Omental fat pad (tissue), 4 donors: Measurements from ENCODE around the gene ZBTB45. TPM values are rescaled to one million over a fixed set of nuclear protein-coding genes. Genes with fewer than 3 reads are reported as not detected.
"Not testable (repeated sequence)": the region's sequence is repeated elsewhere in the genome, so short reads cannot be mapped to it uniquely, and the experiment has no call there.

Experiments used
- ATAC-seq: fragments of 150-250 bp; one replicate; pipeline ENCODE4 v1.9.1; 2016; ENCODE audit warnings: mild to moderate bottlenecking, moderate library complexity; ENCODE audit not compliant: low FRiP score
- DNase-seq: peaks from one replicate; pipeline ENCODE4 v3.0.0-alpha.2; 2019; ENCODE audit warnings: low spot score
- total RNA-seq, 4 donors: library from RNA; depleted of rRNA; stranded (reverse); fragments of >200 nt; gene quantifications; one replicate each; pipeline ENCODE4 v1.1.0, GENCODE V29; 2016
- TF ChIP-seq, protein P1 (sequence below), 3 donors: fragments of 450-650 bp; IDR thresholded peaks; one replicate each; pipeline ENCODE4 v1.5.1; 2016 to 2017; ENCODE audit warnings: antibody characterized with exemption in 3 of 3, mild to moderate bottlenecking in 3 of 3, moderate library complexity in 2 of 3

Gene ZBTB45
- total RNA-seq, 4 donors from 2014 or later, result 4.6 to 10.2 (median 8.4) TPM

DNA sequence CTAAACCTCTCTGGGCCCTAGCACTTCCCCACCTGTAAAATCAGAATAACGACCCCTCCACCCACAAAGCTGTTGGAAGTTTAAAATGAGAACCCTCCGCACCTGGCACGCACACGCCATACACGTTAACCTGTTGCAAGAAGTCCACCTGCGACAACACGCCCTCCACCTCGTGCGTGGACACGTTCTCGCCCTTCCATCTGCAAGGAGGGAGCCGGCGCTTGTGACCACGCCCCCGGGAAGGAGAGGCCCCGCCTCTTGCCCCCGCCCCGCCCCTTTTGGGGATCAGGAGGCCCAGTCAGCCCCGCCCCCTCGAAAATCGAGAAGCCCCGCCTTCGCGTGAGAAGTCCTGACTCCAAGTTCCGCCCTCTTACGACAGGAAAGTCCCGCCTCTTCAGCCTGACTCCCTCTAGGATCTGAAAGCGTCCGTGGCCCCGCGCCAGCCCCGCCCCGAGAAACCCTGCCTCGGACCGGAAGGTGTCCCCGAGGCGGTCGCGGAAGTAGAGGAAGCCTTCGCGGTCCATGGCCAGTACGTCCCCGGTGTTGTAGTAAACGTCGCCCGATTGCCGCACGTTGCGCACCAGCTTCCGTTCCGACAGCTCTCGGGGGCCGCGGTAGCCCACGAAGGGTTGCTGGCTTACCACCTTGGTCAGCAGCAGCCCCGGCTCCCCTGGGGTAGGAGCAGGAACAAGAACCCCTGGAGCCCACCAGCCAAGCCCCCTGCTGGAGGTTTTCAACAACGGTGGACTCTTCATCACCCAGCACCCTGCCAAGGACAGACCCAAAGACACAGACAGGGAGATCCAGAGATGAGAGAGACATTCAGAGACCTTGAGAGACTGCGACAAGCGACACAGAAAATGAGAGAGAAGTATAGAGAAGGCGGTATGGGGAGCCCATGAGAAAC, 20.3 kb downstream of the ZBTB45 start:
- TF ChIP-seq, protein P1, sequence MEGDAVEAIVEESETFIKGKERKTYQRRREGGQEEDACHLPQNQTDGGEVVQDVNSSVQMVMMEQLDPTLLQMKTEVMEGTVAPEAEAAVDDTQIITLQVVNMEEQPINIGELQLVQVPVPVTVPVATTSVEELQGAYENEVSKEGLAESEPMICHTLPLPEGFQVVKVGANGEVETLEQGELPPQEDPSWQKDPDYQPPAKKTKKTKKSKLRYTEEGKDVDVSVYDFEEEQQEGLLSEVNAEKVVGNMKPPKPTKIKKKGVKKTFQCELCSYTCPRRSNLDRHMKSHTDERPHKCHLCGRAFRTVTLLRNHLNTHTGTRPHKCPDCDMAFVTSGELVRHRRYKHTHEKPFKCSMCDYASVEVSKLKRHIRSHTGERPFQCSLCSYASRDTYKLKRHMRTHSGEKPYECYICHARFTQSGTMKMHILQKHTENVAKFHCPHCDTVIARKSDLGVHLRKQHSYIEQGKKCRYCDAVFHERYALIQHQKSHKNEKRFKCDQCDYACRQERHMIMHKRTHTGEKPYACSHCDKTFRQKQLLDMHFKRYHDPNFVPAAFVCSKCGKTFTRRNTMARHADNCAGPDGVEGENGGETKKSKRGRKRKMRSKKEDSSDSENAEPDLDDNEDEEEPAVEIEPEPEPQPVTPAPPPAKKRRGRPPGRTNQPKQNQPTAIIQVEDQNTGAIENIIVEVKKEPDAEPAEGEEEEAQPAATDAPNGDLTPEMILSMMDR (IDR thresholded peaks at IDR 0.05), result no peak
- peak; percentile 98 for DNase-seq
- peak; percentile 99 for ATAC-seq

GRCh38 chr19:58498316-58499020, 21.1 kb downstream of the ZBTB45 start:
- ATAC-seq, result no peak
- TF ChIP-seq, protein P1 (IDR thresholded peaks at IDR 0.05), result no peak
- no peak for DNase-seq

DNA sequence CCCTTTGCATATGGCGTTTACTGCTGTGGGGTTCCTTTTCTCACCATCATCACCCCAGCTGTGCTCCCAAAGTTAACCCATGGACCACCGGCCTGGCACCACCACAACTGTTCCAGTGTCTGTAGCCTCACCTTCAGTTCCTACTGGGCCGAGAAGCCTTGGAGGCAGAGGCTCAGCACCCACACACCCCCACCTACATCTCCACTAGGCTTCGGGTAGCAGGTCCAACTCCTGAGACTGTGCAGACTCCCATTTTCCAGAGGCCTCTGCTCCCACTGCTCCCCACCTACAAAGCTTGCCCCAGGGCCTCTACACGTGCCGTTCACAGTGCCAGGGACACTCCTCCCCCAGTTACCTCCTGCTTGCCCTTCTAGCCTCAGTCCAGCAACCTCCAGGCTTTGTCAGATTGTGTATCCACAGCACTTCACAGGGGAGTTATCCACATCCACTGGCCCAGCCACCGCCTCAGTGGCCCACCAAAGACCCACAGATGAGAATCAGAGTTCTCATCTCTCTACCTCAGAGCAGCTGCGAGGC, 21.9 kb downstream of the ZBTB45 start:
- ATAC-seq, result no peak

GRCh38 chr19:58492265-58492664, 27.3 kb downstream of the ZBTB45 start:
- DNase-seq (no peak), ATAC-seq (no peak)
- TF ChIP-seq, protein P1 (IDR thresholded peaks at IDR 0.05), result no peak

More for the DNA sequence above, 21.9 kb downstream of the ZBTB45 start:
- TF ChIP-seq, protein P1 (IDR thresholded peaks at IDR 0.05), result no peak
- no peak for DNase-seq

DNA sequence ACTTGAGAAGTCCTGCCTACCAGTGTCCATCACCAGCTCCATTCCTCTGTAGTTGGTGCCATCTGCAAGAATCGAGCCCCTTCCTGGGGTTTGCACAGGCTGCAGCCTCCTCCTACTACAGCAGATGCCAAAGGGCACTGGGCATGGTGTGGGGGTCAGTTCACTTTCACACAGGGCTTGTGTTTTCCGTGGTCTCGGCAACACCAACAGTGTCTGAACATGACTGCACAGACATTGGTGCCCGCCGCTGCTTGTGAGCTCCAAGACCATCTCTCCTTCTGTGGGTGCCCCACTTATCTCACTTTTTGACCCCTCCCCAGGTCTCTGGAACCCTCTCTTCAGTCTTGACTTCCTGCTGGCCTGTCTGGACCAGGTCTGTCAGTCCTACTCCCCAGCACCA, 28.2 kb downstream of the ZBTB45 start:
- ATAC-seq, result no peak
- no peak for DNase-seq
- TF ChIP-seq, protein P1 (IDR thresholded peaks at IDR 0.05), result no peak

DNA sequence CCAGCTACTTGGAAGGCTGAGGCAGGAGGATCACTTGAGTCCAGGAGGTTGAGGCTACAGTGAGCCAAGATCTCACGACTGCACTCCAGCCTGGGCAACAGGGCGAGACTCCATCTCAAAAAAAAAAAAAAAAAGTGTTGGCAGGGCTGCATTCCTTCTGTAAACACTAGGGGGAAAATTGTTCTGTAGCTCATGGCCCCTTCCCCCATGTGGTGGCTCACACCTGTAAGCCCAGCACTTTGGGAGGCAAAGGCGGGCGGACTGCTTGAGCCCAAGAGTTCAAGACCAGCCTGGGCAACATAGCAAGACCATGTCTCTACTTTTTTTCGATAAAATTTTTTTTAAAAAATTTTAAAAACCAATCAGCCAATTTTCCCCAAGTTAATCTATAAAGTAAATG, 35.3 kb downstream of the ZBTB45 start:
- DNase-seq, ATAC-seq: not testable (repeated sequence)

DNA sequence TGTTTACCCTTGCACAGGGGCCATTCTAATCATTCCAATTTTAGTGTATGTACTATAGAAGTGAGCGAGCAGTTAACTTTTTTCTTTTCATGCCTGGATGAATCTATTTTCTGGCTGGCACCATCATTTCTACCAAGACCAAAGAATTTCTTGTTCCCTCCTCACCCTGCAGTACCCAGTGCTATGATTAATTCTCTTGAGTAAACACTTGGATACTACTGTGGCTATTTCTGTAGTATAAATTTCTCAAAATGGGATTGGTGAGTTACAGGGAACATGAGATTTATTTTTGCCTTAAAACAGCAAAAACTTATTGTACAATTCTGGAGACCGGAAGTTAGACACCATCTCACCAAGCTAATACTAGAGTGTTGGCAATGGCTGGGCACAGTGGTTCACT, 35.8 kb downstream of the ZBTB45 start:
- DNase-seq (no peak), ATAC-seq (no peak)
- TF ChIP-seq, protein P1 (IDR thresholded peaks at IDR 0.05), result no peak
